NCI-H2107 treated with DMSO at 0.1 percent for 48 hours (cell line): ENCODE data around the gene BIVM.

Experiments
- DNase-seq: peaks from one replicate; lab custom pipeline; 2025; ENCODE audit not compliant: unreplicated experiment; lab: John Stamatoyannopoulos, UW

BIVM gene

DNA sequence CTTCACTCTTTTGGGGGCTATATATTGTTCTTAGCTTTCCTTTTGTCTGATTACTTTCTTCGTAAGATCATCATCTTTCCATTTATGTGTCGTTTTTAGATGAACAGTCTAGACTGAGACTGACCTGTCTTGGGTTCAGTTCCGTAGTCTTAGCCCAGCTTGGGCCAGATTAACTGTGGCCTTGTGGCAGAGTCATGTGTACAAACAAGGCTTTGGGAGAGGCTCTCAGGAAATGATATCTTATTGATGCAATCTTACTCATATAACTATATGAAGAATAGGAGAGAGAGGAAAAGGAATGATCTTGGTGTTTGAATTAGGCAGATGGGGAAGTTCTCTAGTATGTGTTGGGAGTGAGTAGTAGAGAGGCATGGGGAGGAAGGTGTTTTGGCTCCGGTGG is 40.1 kb downstream of the BIVM start:
- DNase-seq, result no peak

DNA sequence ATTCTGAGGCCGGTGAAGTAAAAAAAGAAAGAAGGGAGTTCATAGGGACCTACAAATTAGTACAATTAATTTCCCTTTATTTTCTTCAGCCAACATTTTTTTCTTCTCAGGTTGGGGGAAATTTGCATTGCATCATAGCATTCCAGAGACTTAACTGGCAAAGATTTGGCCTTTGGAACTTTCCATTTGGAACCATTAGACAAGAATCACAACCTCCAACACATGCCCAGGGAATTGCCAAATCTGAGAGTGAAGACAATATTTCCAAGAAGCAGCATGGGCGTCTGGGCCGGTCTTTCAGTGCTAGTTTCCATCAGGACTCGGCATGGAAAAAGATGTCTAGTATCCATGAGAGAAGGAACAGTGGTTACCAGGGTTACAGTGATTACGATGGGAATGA is 40.5 kb downstream of the BIVM start:
- no peak for DNase-seq

DNA sequence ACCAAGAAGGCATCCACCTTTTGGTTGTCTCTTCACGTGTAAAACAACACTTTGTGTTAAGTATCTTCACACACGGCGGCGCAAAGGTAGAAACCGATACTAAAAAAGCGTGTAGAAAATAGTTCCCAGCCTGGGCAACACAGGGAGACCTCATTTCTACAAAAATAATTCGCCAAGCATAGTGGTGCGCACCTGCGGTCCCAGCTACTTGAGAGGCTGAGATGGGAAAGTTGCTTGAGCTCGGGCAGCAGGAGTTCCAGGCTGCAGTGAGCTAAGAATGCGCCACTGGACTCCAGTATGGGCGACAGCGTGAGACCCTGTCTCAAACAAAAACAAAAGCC is 46.3 kb downstream of the BIVM start:
- no peak for DNase-seq

DNA sequence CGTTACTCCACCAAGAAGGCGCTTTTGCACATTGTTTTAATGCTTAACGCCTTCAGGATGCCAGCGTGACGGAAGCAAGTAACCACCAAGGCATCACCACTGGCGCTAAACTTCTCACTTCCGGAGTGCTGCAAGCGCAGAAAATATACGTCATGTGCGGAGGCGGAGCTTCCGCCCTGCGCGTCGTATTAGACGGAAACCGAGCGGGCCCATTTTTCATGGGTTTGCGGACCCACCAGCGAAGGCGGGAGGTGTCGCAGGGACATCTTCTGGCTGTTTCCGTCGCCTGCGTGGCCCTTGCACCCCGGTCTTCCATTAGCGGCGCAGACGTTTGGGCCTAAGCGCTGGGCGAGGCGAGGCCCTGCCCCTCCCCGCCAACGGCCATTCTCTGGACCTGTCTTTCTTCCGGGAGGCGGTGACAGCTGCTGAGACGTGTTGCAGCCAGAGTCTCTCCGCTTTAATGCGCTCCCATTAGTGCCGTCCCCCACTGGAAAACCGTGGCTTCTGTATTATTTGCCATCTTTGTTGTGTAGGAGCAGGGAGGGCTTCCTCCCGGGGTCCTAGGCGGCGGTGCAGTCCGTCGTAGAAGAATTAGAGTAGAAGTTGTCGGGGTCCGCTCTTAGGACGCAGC is 46.8 kb downstream of the BIVM start, which contains the start of gene ERCC5:
TSS of gene ERCC5 (plus strand) at position 403 of the 631 bp plus-strand sequence. CDS start 235 bp downstream, outside the sequence.
- peak; percentile 74 for DNase-seq

DNA sequence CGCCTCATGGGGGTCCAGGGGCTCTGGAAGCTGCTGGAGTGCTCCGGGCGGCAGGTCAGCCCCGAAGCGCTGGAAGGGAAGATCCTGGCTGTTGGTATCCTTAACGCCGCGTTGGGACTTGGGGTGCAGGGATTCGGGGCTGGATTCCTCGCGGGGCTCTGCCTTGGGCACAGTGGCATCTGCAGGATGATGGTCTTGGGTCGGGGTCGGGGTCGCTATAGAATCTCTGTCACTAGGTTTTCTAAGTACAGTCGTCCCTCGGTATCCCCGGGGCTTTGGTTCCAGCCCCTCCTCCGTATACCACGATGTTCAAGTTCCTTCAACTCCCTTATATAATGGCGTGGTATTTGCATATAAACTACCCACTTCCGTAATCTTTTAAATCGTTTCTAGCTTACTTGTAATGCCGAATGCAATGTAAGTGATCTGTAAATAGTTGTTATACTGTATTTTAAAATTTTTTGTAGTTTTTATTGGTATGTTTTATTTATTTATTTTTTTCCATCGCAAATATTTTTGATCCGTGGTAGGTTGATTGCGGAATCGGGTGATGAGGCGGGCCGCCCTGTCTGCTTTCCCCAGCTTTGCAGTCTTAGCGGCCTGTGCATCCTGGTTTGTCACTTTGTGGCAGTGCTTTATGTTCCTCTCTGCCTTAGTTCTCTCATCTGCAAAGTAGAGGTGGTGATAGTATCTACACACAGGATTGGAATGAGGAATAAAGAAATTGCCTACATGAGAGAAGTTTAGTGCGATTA is 47.5 kb downstream of the BIVM start:
- peak; percentile 5 for DNase-seq

DNA sequence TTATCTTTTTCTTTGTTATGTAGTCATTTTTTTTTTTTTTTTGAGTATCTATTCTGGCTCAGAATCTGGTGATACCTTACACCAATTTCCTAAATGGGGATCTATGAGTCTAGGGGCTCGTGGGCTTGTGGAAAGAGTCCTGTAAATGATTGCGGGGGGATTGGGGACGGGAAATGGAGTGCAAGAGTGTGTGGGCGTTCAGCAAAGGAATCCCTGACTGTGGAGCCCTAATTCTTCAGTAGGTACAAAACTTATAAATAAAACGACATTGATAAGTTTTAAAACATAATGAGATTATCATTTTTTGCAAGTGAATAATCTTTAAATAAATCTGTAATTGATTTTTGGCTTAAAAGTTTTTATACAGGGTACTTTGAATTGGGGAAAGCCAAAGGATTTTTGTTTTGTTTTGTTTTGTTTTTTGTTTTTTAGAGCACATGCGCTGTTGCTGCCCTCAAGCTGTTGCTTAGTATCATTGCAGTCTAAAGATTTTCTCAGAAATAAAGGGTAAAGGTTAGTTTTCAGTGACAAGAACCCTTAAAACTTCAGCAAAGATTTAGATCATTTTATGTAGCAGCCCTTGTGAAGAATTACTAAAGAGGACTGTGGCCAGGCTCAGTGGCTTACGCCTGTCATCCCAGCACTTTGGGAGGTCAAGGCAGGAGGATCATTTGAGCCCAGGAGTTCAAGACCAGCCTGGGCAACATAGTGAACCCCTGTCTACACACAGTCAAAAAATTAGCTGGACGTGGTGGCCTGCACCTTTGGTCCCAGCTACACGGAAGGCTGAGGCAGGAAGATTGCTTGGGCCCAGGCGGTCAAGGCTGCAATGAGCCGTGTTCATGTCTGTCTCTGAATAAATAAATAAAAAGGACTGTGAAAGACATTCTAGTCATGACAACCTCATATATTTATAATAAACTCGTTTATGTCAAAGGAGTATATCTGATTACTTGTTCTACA is 48.6 kb downstream of the BIVM start:
- DNase-seq, result peak; percentile 7

DNA sequence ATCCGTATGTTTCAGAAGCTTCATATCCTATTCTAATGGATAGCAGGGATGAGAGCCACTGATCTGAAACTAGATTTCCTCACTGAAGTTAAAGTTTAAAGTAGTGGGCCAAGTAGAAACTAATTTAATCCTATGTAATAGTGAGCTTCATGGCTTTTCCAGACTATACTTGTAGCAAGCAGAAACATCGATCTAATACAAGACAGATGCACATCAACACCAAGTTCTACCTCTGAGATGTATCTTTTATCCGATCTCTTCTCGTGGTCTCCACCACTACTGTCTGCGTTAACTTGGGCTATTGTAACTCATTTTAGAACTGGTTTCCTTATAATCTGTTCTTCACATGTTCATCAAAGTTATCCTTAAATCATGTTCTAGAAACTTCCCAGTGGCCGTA is 50.0 kb downstream of the BIVM start:
- no peak for DNase-seq

DNA sequence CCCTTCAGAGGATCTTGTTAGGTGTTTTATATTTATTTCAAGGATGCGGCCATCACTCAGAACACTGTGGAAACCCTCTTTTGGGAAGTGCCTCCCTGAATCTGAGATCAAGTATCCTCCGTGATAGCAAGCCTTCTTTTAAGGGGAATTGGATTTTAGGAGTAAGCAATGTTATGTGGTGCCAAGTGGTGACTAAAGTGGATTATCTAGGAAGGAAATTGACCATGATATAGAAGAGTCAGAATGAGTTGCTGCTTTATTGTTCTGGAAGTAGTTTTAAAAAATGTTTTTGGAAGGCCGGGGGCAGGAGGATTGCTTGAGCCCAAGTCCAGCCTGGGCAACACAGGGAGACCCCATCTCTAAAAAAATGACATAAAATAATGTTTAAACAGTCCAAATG is 53.6 kb downstream of the BIVM start:
- no peak for DNase-seq

DNA sequence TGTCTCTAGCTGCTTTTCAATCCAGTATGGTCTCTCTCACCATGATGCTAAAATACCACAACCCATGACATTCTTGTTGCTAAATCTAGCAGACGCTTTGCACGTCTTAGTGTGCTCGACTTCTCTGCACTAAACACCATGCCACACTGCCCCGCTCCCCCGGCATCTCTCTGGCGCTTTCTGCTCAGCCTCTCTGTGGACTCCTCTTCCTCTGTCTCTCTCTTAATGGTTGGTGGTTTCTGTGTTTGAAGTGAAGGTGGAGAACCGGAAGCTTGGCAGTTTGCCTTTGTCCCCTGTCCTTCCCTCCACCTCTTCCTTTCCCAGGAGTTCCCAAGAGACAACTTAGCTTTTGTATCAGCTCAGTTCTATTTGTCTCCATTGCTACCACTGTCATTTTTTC is 55.8 kb downstream of the BIVM start:
- no peak for DNase-seq

DNA sequence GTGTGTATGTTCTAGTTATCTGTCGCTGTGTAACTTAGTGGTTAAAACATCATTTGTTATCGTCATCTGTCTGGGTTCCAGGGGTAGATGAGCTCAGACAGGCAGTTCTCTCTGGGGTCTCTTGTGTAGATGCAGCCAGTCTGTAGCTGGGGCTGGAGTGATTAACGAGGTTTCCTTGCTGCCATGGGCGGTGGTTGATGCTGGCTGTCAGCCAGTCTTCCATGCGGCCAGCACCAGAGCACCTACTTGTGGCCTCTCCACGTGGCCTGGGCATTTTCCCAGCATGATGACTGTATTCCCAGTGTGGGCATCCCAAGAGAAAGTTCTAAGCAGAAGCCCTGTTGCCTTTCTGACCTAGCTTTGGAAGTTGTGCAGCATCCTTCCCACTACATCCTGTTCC is 57.6 kb downstream of the BIVM start:
- no peak for DNase-seq

DNA sequence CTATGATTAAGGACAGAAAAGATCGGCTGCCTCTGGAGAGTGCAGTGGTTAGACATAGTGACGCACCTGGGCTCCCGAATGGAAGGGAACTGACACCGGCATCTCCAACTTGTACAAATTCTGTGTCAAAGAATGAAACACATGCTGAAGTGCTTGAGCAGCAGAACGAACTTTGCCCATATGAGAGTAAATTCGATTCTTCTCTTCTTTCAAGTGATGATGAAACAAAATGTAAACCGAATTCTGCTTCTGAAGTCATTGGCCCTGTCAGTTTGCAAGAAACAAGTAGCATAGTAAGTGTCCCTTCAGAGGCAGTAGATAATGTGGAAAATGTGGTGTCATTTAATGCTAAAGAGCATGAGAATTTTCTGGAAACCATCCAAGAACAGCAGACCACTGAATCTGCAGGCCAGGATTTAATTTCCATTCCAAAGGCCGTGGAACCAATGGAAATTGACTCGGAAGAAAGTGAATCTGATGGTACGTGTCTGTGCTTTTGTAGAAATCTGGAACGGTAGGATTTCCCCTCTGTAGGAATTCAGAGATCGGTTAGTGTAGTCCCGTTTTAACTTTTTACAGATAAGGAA is 63.8 kb downstream of the BIVM start:
- no peak for DNase-seq

DNA sequence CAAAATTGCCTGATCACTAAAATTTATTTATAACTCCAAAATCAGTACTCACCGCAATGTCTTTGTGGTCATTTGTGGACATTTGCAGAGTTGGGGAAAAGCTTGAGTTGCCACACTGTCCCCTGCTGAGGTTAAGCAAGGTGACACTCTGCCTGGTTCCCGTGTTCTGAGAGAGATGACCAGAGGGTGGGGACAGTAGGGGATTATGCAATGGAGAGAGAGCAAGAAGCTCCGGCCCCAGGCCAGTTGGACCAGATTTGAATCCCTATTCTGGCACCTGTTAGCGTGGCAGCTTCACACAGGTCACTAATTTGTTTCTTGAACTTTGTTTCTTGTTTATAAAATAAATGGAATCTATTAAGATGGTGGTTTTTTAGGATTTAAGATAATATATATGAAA is 64.7 kb downstream of the BIVM start:
- DNase-seq, result no peak

DNA sequence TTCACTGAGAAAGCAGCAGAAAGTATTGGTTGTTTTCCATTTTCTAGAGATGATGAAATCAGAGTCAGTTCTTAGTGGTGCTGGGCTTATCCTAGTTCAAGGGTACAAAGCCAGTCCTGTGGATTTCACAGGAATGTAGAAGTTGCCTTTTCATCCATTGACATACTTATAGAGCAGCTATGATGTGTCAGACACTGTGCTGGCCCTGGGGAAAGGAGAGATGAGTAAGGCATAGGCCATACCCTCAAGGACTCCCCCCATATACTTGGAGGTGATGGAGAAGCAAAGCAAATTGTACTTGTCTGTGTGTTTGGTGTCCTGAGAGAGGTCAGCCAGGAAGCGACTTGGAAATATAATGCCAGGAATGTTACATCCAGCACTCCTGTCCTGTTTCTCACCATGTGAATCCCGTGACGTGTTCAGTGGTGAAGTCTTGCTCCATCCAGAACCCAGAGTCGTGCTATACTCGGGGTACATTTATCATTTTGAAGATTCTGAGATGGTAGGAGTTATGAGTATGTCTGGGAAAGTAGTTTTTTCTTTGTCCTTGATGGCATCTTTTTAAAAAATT is 69.5 kb downstream of the BIVM start:
- DNase-seq, result no peak

DNA sequence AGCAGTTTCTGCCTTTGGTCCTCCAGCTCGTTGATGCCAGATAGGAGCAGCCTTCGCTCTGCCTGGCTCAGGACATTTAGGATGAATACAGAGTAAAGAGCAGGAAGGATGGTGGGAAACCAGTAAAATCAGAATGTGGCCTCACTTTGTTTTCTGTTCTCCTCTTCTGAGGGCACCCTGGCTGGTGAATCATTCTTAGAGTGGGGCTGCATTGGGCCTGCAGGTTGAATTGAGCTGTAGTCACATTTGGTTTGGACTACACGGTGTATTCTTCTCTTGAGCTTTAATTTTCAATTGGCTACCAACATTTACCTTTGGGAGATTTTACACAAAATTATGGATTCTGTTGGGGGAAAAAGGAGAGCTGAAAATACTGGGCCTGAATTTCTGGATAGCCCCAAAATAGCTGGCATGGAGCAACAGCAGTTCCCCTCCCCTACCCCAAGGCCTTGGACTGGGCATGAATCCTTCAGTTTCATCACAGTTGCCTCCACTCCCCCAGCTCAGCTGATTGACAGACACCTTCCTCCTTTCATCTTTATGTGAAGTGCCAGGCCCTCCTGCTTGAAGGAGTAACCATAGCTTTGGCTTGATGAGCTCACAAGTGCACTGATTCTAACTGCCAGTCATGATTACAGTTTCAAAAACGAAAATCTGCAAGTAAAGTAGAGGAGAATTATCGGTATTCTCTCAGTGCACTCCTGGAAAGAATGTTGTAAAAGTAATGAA is 71.2 kb downstream of the BIVM start:
- DNase-seq, result no peak

DNA sequence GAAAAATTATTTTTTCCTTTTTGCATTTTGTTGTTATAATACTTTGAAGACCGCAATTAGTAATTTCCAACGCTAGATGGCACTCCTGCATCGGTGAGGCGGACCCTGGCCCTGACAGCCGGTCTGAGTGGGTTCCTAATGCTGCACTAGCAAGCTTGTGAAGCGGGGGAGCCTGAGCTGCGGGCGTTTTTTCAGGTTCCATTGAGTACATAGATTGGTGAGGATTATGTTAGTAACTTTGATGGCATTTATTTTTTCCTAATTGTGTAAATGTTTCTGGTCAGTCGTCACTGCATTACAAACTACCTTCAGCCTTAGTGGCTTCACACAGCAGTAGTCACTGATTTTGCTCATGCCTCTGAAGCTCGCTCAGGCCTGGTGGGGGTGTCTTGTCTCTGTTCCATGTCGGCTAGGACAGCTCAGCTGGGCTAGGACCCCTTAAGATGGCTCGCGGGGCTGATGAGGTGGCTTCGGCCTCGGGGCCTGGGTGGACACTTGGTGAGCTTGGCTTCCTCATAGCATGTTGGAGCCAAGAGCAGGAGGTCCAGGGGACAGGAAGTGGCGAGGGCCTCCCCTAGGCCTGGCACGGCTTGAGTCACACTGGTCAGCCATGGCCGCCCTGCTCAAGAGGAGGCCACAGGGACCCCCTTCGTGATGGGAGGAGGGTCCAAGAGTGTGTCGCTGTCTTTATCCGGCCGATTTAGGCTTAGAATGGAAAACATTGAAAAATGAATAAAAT is 71.9 kb downstream of the BIVM start:
- no peak for DNase-seq

DNA sequence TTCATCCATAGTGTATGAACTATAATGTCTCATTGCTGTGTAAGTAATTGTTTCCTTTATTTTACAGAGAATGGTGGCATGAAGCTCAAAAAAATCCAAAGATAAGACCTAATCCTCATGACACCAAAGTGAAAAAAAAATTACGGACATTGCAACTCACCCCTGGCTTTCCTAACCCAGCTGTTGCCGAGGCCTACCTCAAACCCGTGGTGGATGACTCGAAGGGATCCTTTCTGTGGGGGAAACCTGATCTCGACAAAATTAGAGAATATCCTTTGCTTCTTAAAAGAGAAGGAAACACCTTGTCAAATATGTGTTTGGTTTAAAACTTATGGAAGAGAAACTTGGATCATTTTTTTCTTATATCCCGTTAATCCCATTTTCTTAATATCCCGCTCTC is 73.2 kb downstream of the BIVM start:
- DNase-seq, result no peak

DNA sequence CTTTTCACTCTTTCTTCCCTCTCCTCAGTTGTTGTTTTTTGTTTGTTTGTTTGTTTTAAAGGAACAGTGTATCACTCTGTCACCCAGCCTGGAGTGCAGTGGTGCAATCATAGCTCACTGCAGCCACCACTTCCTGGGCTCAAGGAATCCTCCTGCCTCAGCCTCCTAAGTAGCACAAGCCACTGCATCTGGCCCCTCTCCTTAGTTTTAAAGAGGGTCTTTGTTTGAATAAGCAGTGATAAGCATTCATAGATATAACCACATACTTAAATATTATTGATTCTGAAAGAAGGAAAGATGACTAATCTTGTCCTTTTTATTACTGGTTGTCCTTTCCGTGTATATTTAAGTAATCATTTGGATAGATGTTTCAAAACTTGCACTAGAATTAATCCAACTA is 73.6 kb downstream of the BIVM start:
- no peak for DNase-seq

DNA sequence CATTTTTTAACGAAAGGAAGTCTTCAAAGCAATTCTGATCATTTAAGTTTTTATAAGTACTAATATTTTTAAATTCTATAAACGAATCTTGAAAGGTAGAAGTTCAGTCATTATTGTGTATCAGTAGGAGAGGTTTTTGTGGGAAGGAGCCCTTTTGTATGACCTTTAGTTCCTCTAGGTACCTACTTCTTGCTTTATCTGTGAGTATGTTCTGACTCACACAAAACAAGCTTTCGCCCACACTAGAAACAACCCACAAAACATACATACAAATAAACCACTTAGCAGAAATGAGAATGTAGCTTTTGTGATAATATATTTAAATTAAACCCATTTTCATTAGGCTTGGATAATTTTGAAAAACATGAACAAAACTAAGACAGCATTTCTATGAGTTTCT is 74.7 kb downstream of the BIVM start:
- DNase-seq, result no peak

DNA sequence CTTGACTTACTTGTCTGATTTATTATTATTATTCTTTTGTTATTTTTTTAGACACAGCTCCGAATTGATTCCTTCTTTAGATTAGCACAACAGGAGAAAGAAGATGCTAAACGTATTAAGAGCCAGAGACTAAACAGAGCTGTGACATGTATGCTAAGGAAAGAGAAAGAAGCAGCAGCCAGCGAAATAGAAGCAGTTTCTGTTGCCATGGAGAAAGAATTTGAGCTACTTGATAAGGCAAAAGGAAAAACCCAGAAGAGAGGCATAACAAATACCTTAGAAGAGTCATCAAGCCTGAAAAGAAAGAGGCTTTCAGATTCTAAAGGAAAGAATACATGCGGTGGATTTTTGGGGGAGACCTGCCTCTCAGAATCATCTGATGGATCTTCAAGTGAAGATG is 76.3 kb downstream of the BIVM start:
- DNase-seq, result no peak

DNA sequence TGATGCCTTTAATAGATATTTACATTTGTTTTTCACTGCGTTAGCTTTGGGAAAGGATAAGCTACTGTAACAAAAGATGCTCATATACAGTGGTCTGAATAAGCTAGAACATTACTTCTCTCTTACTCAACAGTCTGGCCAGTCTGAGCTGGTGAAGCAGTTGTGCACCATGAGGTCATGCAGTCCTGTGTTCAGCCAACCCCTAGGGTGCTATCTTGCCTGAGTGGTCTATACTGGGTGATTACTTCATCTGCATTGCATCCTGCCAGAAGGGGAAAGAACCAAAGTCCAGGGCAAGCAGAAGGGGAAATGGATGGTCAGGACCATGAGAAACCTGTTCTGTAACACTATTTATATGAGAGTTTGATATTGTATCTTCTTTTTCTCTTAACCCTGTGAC is 78.4 kb downstream of the BIVM start:
- DNase-seq, result no peak
